Measurements from ENCODE around the gene NEAT1. TPM values are rescaled to one million over a fixed set of nuclear protein-coding genes. Genes with fewer than 3 reads are reported as not detected.

NEAT1 gene
- total and polyA plus RNA-seq, 2 experiments from 2014 or later = 50.7 to 74.3 TPM

- in situ Hi-C loops (cut with MboI) = no loop called here
- Histone ChIP-seq H4K20me1 (ENCODE audit: insufficient read depth) (peaks cover 10% of the 10 kb centered on the region), H3K27ac (peak overlapping the region; percentile 100), H3K9me3 (ENCODE audit: low read depth) (no peaks in the 10 kb centered on the region), H3K4me1 (ENCODE audit: insufficient read depth) (peaks cover 50% of the 10 kb centered on the region), H3K79me2 (ENCODE audit: insufficient read depth) (peaks cover 82% of the 10 kb centered on the region), H3K4me3 (peak overlapping the region; percentile 65), H3K9ac (peak overlapping the region; percentile 100), H3K27me3 (replicated peaks; ENCODE audit: insufficient read depth) (no peaks in the 10 kb centered on the region), H2AFZ (no peak overlapping the region), H3F3A (ENCODE audit: insufficient read depth) (peaks cover 59% of the 10 kb centered on the region), H3K36me3 (ENCODE audit: low read depth) (peaks cover 16% of the 10 kb centered on the region), H3K9me2 (ENCODE audit: insufficient read depth) (no peaks in the 10 kb centered on the region), H3K4me2 (ENCODE audit: unreplicated experiment) (peak overlapping the region; percentile 85)
- DNase-seq = no peak
- TF ChIP-seq EZH2phosphoT487 (IDR thresholded peaks at IDR 0.05; ENCODE audit: insufficient read depth, low read depth) (no peak), EZH2 (IDR thresholded peaks at IDR 0.05; ENCODE audit: insufficient read depth, poor library complexity, severe bottlenecking) (no peak)
- WGBS, 2 experiments (ENCODE audit: low coverage in 1 of 2, low lambda C conversion rate in 2 of 2, missing lambda C conversion rate in 2 of 2) = 8 to 14% methylated on average over 7 of the region's 7 CpGs
Measured at GRCh38 chr11:65419460-65419771, 3.2 kb upstream of the NEAT1 start.

GRCh38 chr11:65419772-65420481, 2.7 kb upstream of the NEAT1 start:
- Histone ChIP-seq H4K20me1 (ENCODE audit: insufficient read depth) (peaks cover 15% of the 10 kb centered on the region), H3K36me3 (ENCODE audit: low read depth) (peaks cover 21% of the 10 kb centered on the region), H2AFZ (no peak overlapping the region), H3K4me2 (ENCODE audit: unreplicated experiment) (peak overlapping the region; percentile 96), H3K79me2 (ENCODE audit: insufficient read depth) (peaks cover 84% of the 10 kb centered on the region), H3K9me3 (ENCODE audit: low read depth) (no peaks in the 10 kb centered on the region), H3K4me3 (peak overlapping the region; percentile 65), H3K27me3 (replicated peaks; ENCODE audit: insufficient read depth) (no peaks in the 10 kb centered on the region), H3K9me2 (ENCODE audit: insufficient read depth) (no peaks in the 10 kb centered on the region), H3K9ac (peak overlapping the region; percentile 100), H3K27ac (peak overlapping the region; percentile 100), H3K4me1 (ENCODE audit: insufficient read depth) (peaks cover 47% of the 10 kb centered on the region), H3F3A (ENCODE audit: insufficient read depth) (peaks cover 60% of the 10 kb centered on the region)
- WGBS, 2 experiments (ENCODE audit: low coverage in 1 of 2, low lambda C conversion rate in 2 of 2, missing lambda C conversion rate in 2 of 2) = 0 to 5% methylated on average over 6 of the region's 6 CpGs
- no peak for TF ChIP-seq EZH2phosphoT487 (IDR thresholded peaks at IDR 0.05; ENCODE audit: insufficient read depth, low read depth)
- TF ChIP-seq EZH2 (IDR thresholded peaks at IDR 0.05; ENCODE audit: insufficient read depth, poor library complexity, severe bottlenecking) = no peak
- peak; percentile 96 for DNase-seq
- in situ Hi-C loops (cut with MboI) = no loop called here

GRCh38 chr11:65420506-65420905, 2.1 kb upstream of the NEAT1 start:
- H3K79me2 ChIP-seq (ENCODE audit: insufficient read depth) = peaks cover 84% of the 10 kb centered on the region

GRCh38 chr11:65420979-65421793, 1.4 kb upstream of the NEAT1 start:
- Histone ChIP-seq H3K4me3 (peak overlapping the region; percentile 93), H3F3A (ENCODE audit: insufficient read depth) (peaks cover 62% of the 10 kb centered on the region), H3K36me3 (ENCODE audit: low read depth) (peaks cover 34% of the 10 kb centered on the region), H3K27me3 (replicated peaks; ENCODE audit: insufficient read depth) (no peaks in the 10 kb centered on the region), H3K4me2 (ENCODE audit: unreplicated experiment) (peak overlapping the region; percentile 97), H3K9me2 (ENCODE audit: insufficient read depth) (no peaks in the 10 kb centered on the region), H4K20me1 (ENCODE audit: insufficient read depth) (peaks cover 28% of the 10 kb centered on the region), H3K9ac (peak overlapping the region; percentile 100), H3K27ac (peak overlapping the region; percentile 100), H3K9me3 (ENCODE audit: low read depth) (no peaks in the 10 kb centered on the region), H3K4me1 (ENCODE audit: insufficient read depth) (peaks cover 47% of the 10 kb centered on the region), H2AFZ (no peak overlapping the region), H3K79me2 (ENCODE audit: insufficient read depth) (peaks cover 84% of the 10 kb centered on the region)
- 0 out of 2 replicates have a peak, but pooled peaks have one; percentile 37 for TF ChIP-seq EZH2phosphoT487 (IDR thresholded peaks at IDR 0.05; ENCODE audit: insufficient read depth, low read depth)
- TF ChIP-seq EZH2 (IDR thresholded peaks at IDR 0.05; ENCODE audit: insufficient read depth, poor library complexity, severe bottlenecking) = no peak
- in situ Hi-C loops (cut with MboI) = no loop called here
- DNase-seq = peak; percentile 99
- 1 to 3% methylated on average over 14 to 15 of the region's 15 CpGs for WGBS, 2 experiments (ENCODE audit: low coverage in 1 of 2, low lambda C conversion rate in 2 of 2, missing lambda C conversion rate in 2 of 2)

More at GRCh38 chr11:65420506-65420905, 2.1 kb upstream of the NEAT1 start:
- no peak for TF ChIP-seq EZH2phosphoT487 (IDR thresholded peaks at IDR 0.05; ENCODE audit: insufficient read depth, low read depth)
- no peak for TF ChIP-seq EZH2 (IDR thresholded peaks at IDR 0.05; ENCODE audit: insufficient read depth, poor library complexity, severe bottlenecking)
- Histone ChIP-seq H3K27ac (peak overlapping the region; percentile 100), H3K9ac (peak overlapping the region; percentile 100), H3F3A (ENCODE audit: insufficient read depth) (peaks cover 60% of the 10 kb centered on the region), H3K27me3 (replicated peaks; ENCODE audit: insufficient read depth) (no peaks in the 10 kb centered on the region), H3K9me3 (ENCODE audit: low read depth) (no peaks in the 10 kb centered on the region), H3K36me3 (ENCODE audit: low read depth) (peaks cover 27% of the 10 kb centered on the region), H4K20me1 (ENCODE audit: insufficient read depth) (peaks cover 21% of the 10 kb centered on the region), H2AFZ (no peak overlapping the region), H3K4me2 (ENCODE audit: unreplicated experiment) (peak overlapping the region; percentile 96), H3K9me2 (ENCODE audit: insufficient read depth) (no peaks in the 10 kb centered on the region), H3K4me1 (ENCODE audit: insufficient read depth) (peaks cover 47% of the 10 kb centered on the region), H3K4me3 (peak overlapping the region; percentile 65)
- WGBS, 2 experiments (ENCODE audit: low coverage in 1 of 2, low lambda C conversion rate in 2 of 2, missing lambda C conversion rate in 2 of 2) = 6 to 7% methylated on average over 2 of the region's 2 CpGs
- DNase-seq = no peak
- in situ Hi-C loops (cut with MboI) = no loop called here
